ENCODE measurements around the gene TSPAN8.
A peak's percentile ranks its signal among the peaks of the same experiment; 100 is the strongest.
"Not testable (repeated sequence)": the region's sequence is repeated elsewhere in the genome, so short reads cannot be mapped to it uniquely, and the experiment has no call there.

The TSPAN8 gene

DNA sequence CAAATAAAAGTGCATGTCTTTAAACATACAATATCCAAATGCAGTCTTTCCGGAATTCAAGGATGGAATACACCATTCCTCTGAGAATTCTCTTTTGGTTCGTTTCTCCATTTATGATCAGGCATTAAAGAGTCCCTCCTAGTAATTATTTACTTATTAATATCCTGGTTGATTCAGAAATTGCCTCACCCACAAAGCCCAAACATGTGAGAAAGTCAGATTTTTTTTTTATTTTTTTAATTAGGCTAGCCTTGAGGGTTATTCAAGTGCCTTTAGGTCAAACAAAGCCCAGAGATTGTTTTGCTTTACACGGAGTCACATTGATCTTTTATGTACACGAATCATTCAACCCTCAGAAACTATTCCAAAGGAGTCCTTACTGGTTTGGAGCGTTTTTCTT is 6.4 kb upstream of the TSPAN8 start:
- DNase-seq (ENCODE audit: low spot score) = no peak

DNA sequence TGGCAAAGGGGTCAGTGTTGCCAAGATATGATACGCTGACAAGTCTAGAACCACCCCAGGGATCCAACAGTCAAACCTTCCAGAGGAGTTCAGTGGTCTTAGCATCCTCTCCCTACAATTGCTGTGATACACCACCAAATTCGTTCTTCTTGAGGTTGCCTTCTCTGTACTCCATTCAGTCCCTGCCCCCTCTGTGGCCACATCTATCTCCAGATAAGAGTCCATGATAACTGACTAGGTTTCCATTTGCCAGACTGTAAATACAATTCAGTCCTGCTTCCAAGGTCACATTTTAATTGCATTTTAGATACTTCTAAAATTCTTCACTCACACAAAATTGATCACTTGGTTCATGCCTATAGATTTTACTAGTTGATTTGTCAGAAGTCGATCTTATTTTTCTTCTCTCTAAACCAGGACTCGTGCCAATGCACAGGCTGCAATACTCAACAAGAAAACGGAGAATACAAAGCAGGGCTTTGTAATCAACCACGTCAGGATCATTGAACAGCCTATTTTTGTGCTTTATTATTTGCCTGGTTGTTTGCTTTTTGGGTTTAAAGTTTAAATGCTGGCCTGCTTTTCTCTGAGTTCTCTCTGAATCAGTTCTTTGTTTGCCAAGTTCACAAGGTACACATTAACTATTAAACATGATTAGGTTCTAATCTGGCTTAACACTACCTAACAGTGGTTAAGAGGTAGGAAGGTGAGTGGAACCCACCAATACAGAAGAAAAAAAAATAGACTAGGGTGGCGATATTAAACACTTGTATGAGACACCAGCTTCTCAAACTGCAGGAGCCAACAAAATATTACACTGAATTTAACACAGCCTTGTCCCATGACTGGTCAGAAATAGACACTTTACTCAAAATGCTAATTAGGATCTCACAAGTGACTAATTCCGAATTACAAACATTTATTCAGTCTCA is 5.3 kb upstream of the TSPAN8 start:
- DNase-seq (ENCODE audit: low spot score) = peak; percentile 43

DNA sequence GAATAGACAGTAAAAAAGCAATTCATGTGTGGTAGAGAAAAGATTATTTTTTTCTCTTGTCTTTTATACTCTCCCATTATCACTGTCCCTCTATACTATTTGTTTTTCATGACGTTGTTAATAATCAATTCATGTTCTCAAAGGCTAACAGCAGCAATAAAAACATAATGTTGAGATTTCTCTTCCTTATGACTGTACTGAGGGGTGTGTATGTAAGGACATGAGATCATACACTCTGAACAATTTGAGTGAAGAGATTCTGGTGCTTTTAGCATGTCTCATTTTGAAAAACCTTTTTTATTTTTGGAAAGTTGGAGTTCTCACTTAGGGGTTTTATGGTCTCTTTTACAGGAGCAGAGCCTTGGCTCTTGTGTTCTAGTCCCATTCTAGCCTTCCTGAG is 3.8 kb upstream of the TSPAN8 start:
- no peak for DNase-seq (ENCODE audit: low spot score)

DNA sequence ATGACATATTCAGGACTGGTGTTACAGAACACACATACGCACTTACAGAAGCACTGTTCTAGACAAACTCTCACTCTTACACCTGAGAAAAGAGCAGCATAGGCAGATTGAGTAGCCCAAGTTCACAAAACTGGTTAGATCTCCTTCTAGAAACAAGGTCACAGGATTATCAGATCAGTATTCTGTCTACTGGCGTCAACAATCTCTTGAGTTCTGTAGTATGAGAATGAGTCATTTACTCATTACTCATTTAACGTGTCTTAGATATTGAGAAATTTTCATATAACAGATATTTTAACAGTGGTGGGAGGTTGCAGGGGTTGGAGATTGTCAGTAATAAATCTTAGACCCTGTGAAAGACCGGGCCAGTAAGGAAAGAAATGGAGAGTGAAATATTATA is 2.8 kb upstream of the TSPAN8 start:
- DNase-seq (ENCODE audit: low spot score) = no peak

DNA sequence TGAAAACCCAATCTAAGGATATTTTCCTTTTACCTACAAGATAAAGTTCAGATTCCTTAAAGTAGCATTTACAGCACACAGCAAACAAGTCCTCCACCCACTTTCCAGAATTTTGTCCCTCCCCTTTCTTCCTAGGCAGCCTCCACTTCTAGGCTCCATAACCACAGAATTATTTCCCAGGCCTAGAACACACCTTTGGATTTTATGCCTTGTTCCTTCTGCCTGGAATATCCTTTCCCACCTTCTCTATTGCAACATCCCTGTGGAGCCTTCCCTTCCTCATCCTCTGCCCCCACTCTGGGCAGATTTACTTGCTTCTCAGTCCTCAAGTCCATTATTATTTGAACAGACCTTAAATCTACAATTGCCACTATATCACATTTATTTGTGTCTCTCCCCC is 2.1 kb upstream of the TSPAN8 start:
- no peak for DNase-seq (ENCODE audit: low spot score)

DNA sequence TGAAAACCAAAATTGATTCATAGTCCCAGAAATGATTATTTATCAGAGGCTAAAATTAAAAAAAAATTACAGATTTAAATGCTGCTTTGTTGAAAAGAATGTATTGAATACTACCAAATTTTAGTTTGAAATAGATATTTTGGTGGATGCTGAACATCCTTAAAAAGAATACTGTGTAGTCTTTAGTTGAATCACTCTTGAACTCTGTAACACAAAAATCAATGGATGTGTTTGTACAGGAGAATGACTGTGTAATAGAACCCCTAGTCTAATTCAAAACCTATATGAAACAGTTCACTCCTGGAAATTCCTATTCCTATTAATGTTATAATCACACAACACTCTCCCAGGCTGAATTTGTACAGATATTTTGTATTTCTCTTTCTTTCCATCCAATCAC is 1.5 kb upstream of the TSPAN8 start:
- no peak for DNase-seq (ENCODE audit: low spot score)

DNA sequence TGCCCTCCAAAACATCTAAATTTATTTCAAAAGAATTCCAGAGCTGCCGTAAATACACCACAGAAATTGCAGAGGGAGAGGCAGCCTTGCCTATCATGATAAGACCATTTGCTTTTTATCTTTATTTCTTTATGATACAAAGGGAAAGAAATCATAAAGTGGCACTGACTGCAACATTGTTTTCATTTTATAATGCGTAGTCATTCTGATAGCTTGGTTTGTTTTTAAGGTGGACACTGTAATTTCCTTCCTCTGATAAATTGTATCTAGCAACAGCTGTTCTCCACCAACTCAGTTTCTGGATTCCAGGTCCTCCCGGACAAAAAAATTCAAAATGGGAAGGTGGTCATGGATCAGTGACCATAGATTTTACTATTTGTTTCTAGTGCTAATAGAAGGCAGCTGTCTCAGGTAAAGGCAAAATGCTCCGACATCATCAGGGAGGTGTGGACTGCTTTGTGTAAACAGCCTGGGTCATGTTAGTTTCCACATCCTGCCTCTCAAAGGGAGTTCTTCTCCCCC is 623 bp upstream of the TSPAN8 start:
- no peak for DNase-seq (ENCODE audit: low spot score)

DNA sequence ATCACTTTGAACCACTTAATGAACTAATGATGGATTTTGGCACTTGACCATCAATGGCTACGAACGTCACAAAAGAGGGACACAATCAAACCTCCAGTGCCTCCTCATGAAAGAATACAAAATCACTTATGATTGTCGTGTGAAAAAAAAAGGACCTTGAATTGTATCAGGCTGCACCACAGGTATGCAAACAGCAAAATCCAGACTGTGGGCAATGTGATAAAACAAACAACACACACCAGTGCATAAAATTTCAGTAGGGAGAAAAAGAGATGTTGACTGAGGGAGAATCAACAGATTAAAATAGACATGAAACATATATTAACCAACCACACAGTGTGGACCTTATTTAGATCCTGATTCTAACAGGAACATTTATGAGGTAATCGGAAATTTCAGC is 2.6 kb downstream of the TSPAN8 start:
- DNase-seq (ENCODE audit: low spot score) = no peak

DNA sequence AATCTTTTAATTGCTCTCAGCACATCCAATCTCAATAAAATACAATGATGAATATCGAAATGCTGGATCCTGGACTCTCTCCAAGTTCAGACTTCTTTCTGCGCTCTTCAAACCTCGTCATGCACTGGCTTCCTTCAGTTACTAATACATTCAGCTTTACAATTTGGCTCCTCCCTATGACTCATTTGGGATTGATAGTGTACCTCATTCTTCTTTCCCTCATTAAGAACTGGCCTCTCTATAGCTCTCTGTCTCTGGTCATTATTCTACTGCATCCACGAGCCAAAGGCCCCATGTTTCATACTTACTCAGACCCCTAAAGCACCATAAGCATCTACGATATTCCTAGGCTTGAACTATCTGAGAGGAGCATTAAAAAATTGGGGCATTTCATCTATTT is 4.9 kb downstream of the TSPAN8 start:
- no peak for DNase-seq (ENCODE audit: low spot score)

DNA sequence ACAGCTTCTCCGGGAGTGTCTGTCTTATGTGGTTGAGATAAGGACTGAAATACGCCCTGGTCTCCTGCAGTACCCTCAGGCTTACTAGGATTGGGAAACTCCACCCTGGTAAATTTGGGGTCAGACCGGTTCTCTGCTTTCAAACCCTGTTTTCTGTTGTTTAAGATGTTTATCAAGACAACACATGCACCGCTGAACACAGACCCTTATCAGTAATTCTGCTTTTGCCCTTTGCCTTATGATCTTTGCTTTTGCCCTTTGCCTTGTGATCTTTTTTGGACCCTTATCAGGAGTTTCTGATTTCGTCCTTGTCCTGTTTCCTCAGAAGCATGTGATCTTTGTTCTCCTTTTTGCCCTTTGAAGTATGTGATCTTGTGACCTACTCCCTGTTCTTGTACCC is 7.8 kb downstream of the TSPAN8 start:
- DNase-seq (ENCODE audit: low spot score) = not testable (repeated sequence)

DNA sequence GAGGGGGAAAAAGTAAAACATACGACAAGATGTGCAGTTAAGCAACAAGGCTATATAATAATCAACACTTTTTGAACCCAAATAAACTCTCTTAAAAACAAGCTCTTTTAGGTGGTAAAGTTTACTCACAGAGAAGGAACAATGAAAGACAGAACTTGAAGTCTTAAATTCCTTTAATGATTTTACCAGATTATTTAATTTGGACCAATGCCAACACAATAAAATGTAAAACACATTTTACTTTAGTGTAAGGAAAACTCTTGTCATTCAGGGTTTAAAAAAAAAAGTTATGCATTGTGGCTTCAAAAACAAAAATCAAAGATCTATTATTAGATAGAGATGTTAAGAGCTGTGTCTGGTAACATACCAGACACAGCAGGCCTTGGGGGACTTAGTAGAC is 13.1 kb downstream of the TSPAN8 start:
- DNase-seq (ENCODE audit: low spot score) = no peak

DNA sequence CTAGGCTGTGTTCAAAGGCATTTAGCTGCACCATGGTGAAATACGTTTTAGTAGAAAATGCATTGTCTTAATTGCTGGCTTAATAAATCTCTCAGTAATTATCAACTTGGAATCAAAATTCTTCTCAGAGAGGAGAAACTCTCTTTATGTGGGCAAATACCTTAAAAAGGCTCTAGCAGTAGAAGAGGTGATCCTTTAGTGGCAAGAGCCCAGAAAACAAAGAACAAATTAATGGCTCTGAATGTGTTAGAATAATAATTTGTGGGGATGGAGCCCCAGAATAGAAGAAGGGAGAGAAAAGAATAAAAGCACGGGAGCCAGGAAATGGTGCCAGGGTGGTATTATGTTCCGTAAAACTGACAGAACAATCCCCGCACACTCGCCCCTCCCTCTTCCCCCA is 14.8 kb downstream of the TSPAN8 start:
- DNase-seq (ENCODE audit: low spot score) = no peak

DNA sequence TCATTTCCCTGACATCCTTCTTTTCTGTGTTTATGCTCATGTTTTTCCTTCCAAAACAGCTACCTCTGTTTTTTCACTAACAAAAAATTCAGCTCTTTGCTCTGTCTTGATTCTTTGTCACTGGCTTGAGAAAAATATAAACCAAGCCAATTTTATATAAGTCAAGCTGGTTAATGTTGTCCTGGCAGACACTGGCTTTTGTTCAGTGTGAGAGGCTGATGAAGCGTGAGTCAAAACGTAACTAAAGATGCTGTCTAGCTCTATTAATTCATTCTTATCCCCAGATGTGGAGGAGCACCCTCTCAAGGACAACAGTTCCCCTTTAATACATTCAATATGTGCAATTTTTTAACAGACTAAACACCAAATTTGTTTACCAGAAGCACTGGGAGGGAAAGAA is 15.8 kb downstream of the TSPAN8 start:
- DNase-seq (ENCODE audit: low spot score) = no peak

DNA sequence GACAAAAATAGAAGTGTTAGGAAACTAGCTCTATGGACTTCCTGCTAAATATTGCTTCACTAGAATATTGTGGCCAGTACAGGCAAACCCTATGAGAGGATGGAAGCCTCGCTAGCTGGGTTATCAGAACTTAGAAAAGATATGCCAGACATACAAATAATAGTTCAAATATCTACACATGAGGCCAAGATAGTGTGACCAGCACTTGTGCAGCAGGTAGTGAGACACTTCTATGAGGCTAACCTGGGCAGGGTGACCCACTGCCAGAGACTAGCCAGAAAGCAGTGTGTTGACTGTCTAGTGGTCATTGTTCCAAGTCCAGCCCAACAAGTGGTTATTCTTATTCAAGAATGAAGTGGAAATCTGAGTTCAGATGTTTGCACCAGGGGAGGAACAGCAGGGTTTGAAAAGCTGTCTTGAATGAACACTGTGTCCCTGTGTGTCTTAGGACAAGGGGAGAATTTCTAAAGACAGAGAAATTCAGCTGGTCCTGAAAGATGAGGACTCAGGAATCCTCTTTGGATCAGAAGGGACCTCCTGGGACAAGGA is 16.3 kb downstream of the TSPAN8 start:
- DNase-seq (ENCODE audit: low spot score) = no peak

DNA sequence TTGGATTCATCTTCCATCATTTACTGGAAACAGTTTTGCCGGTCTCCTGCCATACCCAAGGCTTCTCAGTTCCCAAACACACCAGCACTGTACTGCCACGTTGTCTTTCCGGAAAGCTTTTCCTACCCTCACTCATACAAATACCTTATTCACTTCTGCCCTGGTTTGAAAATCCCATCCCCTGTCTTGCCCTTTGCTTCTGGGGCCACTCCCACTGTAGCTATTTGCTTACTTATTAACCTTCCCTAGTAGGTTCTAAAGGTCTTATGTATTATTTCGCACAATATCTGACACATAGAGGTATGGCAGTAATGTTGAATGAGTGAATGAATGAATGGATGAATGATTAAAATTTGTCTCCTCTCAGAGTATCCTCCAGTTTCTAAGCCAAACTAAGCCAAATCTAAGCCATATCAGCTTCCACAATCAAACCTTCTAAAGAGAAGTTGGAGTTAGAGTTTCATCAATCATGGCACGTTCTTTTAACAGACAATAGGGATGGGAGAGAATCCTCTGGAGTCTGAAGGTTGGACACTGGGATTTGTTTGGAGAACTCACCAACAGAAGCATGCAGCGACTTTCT is 18.6 kb downstream of the TSPAN8 start:
- DNase-seq (ENCODE audit: low spot score) = no peak

DNA sequence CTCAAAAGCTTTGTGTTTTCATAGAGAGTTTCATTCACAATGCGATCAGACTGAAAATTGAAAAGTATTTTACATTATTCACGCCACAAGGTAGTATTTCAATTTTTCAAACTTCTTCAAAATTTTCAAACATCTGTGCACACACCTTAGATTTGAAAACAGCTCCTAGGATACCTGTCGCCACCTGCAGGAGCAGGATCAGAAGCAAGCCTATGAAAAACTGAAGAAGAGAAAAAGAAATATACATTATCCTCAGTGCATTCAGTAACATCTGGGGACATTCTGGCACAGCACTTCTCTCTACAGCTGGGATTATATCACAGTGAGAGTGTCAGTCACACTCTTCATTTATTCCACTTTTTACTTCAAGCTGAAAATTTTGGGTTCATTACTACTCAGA is 19.8 kb downstream of the TSPAN8 start:
- no peak for DNase-seq (ENCODE audit: low spot score)

DNA sequence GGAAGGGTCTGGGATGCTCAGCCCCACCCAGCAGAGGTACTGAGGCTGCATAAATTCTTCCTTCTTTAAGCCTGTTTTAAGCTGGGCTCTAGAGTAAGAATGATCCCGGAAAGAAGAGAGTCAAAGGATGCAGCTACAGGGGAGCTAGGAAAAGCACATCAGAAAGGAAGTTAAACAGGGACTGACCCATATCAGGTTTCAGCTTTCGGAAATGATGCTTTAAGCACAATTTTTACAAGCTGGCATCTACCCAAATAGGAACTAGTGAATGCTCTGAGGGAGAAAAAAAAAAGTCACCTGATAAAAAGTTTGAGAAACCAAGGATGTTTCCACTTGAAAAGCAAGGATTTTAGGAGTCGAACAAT is 22.0 kb downstream of the TSPAN8 start:
- no peak for DNase-seq (ENCODE audit: low spot score)

DNA sequence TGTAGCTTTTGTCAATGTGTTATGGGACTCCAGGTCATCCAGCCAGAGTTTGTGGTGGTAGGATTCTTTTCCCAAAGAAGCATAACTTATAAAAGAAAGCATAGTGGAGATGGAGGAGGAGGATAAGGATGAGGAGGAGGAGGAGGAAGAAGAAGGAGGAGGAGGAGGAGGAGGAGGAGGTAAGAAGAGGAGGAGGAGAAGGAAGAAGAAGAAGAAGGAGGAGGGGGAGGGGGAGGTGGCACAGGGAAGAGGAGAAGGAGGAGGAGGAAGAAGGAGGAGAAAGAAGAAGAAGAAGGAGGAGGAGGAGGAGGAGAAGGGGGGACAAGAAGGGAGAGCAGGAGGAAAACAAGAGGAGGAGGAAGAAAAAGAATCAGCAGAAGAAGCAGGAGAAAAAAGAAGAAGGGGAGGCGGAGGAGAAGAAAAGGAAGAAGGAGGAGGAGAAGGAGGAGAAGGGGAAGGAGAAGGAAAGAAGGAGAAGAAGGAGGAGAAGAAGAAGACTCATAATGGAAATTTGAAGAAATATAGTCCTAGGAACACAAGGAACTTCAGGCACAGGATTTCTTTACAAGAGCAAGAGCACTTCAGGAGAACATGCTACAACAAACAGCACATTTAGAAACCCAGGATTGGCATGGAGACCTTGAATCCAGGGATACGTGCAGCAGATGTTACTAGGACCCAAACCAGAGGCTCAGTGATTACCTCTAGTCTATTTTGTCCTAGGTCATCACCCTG is 22.6 kb downstream of the TSPAN8 start:
- DNase-seq (ENCODE audit: low spot score) = no peak

DNA sequence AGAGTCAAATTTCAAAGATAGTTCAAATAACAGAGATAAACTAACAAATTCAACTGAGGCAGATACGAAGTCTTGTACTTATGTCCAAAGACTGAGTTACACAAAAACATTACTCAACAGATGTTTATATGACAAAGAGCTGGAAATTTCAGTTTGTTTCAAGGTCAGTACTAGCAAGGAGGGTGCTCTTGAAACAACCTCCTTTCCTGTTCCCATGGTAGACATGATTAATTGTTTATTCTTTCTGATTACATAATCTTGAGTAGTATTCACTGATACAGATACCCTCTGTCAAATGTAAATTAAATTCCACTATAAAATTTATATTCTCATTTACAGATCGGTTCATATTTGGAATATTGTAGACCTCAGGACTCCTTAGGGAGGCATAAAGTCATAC is 23.4 kb downstream of the TSPAN8 start:
- DNase-seq (ENCODE audit: low spot score) = no peak

DNA sequence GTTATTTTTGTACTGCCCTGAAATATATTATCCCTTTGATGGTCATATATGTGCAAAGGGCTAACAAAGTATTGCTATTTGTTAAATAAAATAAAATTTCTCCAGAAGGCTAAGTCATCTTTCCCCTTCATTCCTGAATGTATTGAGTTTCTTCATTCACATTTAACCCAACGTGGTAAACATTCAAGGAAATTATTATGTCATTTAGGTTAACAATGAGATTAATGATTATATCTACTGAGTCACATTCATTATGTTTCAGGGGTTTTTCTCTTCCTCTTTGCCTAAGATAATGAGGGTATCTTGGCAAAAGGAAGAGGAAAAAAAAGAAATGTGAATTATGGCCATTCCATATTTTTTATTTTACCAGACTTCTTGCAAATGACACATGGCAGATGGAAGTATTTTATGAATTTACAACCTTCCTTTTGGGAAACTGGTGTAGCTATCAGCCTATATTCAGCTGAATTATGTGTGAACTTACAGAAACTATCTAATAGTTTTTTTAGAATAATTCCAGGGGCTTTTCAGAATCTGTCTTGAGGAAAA is 27.2 kb downstream of the TSPAN8 start:
- no peak for DNase-seq (ENCODE audit: low spot score)

DNA sequence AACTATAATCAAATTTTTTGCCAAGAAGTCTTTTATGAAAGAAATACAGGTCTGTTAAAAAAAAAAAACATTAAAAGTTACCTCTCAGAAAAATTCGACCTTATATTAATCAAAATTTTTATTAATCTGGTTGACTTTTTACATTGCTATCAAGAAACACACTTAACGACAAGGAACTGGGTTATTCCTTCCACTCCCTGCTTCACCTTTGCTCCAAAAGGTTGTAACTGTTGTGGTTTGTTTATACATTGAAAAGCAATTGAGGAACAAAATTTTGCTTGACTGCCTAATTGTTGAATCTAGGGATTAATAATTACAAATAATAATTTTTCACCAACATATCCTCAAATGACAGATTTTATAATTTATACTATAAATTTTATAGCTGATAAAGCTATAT is 28.4 kb downstream of the TSPAN8 start:
- DNase-seq (ENCODE audit: low spot score) = no peak

DNA sequence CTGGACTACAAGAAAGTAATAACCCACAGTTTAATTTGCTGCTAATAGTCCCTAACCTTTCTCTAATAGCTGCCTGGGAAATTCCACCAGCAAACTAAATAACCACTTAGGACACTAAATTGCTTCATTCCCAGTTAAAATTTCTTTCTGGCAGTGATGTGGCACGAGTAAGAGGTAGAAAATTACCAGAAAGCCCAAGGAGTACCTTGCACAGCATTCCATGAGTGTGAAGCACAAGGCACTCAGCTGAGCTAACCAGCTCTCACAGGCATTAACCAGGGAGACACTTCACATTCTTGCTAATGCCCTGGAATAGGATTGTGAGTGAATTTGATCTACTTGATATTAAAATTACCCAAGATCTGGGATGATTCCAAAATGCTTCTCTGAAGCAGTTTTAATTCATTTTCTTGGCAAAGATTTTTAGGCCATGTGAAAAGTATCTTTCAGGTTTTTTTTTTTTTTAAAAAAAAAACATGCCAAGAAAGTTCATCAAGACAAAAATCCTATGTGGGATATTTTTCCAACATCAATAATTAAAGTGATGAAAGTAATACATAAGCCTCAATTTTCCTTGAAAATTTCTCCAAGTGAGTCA is 29.5 kb downstream of the TSPAN8 start:
- no peak for DNase-seq (ENCODE audit: low spot score)
